Mesenteric fat pad (tissue), 1 donor: ENCODE data around the gene FAM13C. TPM values are rescaled to one million over a fixed set of nuclear protein-coding genes. Genes with fewer than 3 reads are reported as not detected.
"Not testable (repeated sequence)": the region's sequence is repeated elsewhere in the genome, so short reads cannot be mapped to it uniquely, and the experiment has no call there.

Source experiments
- DNase-seq: peaks from one replicate; pipeline ENCODE4 v3.0.0-alpha.2; 2020; ENCODE audit warnings: low spot score
- long read RNA-seq: library from polyadenylated mRNA; unstranded; transcript quantifications from one replicate; pipeline ENCODE4 v2.0.0, GENCODE V29; 2020
- total RNA-seq: library from RNA; stranded (reverse); fragmentation: NEBNext Ultra II Directional; extraction: Animal tissue kit (Norgen Biotek cat#: 25700); gene quantifications from one replicate; pipeline ENCODE4 v1.2.1, GENCODE V29; 2021
- donor health status: DM: yes; HTN: yes; CAD: no.

FAM13C gene
- 4.4 TPM for total RNA-seq
- long read RNA-seq, partial matches to known transcripts, result 2 of 7 reads
- long read RNA-seq, other reads (novel, unspliced or antisense), result 5 of 7 reads

DNA sequence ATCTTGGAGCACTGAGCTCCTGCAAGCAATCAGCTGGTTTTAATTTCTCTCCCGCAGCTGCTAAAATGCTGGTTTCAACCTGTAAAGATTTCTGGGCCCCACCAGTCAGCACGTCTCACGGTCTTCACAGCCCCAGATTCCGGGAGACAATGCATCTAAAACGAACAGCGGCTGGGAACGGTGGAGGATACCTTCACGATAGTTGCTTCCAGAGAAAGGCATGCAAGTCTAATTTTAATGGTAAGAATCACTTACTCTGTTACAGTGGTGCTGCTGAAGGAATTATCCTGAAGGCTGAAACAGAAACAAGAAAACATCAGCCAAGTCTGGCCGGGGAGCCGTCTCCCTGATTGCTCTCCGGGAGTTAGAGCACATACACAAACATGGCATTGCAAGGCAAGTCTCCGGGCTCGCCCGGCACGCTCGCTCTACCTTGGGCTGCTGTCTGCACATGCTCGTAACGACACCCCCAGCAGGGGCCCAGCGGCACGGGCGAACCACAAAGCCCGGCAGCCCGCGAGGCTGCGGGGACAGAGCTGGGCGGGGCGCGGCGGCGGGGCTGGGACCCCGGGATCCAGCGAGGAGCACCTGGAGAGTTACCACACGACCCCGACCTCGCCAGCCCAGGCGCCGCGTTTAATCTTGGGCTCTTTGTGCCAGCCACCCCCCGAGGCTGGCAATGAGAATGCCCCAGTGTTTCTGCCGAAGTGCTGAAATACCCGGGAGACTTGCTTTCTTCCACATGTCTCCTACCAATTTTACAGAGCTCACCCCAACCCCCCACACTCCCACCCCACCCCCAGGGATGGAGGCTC, at the start of gene FAM13C:
Gene FAM13C (minus strand): TSS at position 406 of the 815 bp plus-strand sequence. CDS start 89 bp downstream, at position 317.
- DNase-seq, result no peak

DNA sequence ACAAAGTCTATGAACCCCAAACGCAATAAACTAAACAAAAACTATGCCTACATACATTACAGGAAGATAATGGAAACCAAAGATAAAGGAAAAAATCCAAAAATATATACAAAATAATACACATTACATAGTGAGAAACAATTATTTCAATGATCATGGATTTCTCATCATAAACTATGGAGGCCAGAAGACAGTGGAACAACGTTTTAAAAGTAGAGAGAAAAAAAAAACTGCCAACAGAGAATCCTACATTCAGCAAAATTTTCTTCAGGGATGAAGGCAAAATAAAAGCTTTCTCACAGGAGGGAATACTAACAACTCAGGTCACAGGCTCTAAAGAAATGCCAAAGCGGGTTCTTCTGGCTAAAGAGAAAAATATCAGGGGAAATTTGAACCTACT, 42.9 kb upstream of the FAM13C start:
- no peak for DNase-seq

DNA sequence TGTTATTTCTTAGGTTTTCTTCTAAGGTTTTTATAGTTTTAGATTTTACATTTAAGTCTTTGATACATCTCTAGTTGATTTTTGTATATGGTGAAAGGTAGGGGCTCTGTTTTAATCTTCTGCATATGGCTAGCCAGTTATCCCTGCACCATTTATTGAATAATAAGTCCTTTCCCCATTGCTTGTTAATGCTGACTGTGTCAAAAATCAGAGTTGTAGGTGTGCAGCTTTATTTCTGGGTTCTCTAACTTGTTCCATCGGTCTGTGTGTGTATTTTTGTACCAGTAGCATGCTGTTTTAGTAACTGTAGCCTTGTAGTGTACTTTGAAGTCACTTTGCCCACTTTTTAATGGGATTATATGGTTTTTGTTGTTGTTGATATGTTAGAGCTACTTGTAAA, 37.9 kb upstream of the FAM13C start:
- no peak for DNase-seq

DNA sequence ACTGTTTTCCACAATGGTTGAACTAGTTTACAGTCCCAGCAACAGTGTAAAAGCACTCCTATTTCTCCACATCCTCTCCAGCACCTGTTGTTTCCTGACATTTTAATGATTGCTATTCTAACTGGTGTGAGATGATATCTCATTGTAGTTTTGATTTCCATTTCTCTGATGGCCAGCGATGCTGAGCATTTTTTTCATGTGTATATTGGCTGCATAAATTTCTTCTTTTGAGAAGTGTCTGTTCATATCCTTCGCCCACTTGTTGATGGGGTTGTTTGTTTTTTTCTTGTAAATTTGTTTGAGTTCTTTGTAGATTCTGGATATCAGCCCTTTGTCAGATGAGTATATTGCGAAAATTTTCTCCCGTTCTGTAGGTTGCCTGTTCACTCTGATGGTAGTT, 37.0 kb upstream of the FAM13C start:
- not testable (repeated sequence) for DNase-seq

DNA sequence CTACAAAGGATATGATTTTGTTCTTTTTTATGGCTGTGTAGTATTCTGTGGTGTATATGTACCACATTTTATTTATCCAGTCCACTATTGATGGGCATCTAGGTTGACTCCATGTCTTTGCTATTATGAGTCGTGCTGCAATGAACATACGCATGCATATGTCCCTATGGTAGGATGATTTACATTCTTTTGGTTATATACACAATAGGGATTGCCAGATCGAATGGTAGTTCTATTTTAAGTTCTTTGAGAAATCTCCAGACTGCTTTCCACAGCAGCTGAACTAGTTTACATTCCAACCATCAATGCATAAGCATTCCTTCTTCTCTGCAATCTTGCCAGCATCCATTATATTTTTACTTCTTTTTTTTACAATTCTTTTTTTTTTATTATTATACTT, 35.6 kb upstream of the FAM13C start:
- no peak for DNase-seq

DNA sequence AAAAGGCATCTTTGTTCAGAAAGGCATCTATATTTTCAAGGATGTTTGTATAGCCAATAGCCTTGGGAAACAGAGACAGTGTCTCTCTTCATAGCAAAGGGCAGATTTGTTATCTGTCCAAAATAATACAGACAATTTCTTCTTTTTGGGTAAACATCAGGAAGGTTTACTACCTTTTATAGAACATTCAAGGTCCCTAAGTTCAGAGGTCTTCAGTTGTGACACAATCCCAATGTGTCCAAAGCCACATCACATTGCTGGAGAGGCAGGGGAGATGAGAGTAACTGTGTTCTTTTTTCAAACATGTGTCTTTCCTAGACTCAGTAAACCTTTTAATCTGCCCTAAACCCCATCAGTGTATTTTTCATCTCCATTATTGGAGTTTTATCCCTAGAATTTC, 33.6 kb upstream of the FAM13C start:
- DNase-seq, result no peak

DNA sequence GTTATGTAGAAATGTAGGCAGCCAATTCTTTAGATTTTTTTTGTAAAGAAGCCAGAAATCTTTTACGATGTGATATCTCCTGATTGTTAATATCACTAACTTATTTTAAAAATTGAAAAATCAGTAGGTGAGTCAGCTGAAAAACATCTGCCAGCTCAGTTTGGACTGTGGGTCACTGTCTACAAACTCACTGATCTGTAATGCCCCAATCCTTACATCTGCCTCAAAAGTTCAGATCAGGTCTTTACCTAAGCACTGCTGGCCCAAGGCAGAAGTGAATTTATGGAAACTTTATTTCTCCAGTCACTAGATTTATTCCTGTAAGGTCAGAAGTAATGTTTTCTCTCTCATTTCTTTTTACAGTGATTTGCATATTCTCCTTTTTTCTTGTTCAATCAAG, 31.0 kb upstream of the FAM13C start:
- DNase-seq, result no peak

DNA sequence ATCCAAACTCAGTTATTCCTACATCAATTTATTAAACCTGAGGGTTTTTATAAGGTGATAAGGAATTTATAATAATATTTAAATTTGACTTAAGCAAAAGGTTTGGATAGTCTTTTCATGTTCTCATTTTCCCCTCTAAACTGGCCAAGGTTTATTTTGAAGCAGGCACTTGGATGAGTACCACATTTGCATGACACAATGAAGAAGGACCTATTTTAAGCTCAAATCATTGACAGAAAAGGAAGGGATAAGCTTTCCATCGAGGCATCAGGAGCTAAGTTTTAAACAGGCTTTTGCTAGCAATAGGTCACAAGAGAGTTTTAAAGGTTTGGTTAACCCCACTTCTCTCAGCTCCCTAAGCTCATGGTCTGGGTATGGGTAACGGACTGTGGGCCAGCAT, 28.7 kb upstream of the FAM13C start:
- DNase-seq, result no peak

DNA sequence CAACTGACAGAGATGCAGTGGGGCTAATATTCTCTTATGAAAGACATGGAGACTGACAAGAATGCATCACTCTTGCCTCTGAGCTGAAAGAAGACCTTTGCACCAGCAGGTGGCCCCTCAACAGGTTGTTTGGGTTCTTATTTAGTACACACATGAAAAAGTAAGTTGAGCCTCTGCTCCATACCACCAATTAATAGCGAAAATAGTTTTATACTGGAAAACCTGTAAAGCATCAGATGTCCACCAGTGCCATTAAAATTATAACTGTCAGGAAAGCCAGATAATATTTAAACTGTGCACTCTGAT, 26.3 kb upstream of the FAM13C start:
- DNase-seq, result no peak

DNA sequence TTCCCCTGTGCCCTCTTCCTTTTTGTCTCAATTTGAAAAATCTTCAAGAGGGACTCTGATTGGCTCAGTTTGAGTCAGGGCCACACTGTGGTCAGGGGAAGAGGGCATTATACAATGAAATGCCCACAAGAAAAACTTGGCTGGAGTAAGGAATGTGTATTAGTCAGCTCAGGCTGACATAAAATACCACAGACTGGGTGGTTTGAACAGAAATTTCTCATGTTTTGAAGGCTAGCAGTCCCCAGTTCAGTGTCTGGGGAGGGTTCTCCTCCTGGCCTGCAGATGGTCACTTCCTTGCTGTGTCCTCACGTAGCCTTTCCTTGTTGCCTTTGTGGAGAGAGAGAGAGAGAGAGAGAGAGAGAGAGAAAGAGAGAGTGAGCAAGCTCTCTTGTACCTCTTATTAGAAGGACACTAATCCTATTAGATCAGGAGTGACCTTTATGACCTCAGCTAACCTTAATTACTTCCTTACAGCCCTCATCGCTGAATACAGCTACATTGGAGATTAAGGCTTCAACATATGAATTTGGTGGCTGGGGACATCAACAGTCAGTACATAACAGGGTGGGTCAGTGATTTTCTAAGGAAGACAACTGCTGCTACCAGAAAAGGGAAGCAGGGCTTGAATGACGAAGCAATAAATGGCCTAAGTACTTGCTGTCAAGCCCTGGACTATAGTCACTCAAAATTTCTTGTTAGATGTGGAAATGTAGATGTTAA, 25.8 kb upstream of the FAM13C start:
- DNase-seq, result no peak

DNA sequence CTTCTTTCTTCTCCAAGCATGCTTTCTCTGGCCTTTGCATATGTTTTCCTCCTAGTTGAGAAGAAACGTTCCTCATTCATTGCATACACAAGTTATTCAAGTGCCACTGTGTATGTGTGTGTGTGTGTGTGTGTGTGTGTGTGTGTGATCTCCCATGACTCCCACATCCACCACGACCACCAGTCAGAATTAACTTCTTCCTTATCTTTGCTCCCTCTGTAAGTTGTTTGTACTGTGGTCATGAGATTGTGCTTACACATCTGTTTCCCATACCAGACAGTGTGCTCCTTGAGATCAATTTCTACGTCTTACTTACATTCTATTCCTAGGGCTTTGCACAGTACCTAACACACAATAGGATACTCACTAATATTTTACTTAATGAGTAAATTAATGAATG, 22.4 kb upstream of the FAM13C start:
- DNase-seq, result no peak

DNA sequence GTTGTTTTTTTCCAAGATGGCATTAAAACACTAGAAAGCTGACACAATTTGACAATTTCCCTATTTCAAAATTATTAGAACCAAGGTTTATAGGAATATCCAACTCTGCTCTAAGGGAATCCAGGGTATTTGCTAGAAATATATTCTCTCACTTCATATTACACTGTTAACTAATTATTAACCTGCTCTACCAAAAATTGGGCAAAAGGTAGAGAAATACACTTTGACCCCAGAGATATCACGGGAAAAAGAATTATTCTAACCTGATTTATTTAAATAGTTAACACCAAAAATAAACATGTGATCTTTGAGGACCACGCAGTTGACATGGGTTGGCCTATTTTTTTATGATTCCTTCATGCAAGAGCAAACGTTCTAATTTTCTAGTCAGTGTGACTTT, 21.6 kb upstream of the FAM13C start:
- no peak for DNase-seq

DNA sequence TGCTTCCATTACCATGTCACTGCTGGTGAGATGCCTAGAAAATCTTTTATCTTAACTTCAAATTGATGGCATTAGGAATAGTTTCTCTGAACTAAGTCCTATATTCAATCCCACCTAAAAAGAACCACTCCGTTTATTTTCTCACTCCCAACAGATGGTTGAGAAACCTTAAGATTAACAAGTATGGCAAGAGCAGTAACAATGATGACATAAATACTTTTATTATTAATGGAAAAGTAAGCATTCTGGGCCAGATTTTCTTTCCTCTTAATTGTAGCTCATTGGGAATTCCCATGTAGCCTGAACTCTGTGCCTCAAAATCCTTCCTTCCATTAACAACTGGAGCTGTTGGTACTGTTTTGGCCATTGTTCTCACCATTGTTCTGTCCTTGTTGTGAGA, 21.1 kb upstream of the FAM13C start:
- DNase-seq, result no peak

DNA sequence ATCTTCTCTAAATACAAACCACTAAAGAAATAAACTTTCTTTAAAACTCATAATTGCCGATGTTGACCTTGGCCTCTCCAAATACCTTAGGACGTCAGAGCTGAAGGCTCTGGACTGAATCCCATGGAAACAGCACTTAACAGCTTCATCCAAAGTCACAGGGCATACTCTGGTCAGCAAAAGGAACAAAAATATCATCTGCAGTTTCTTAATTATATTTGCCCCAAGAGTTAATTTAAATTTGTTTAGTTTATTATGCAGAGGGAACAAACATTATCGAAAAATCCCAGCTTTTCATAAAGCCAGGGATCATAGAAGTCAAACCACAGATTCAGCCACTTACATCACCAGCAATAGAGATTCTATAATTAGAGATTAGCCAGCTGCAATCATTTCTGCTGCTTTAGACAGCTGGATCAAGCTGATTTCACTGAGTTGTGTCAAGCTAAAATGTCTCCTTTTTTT, 20.5 kb upstream of the FAM13C start:
- no peak for DNase-seq

DNA sequence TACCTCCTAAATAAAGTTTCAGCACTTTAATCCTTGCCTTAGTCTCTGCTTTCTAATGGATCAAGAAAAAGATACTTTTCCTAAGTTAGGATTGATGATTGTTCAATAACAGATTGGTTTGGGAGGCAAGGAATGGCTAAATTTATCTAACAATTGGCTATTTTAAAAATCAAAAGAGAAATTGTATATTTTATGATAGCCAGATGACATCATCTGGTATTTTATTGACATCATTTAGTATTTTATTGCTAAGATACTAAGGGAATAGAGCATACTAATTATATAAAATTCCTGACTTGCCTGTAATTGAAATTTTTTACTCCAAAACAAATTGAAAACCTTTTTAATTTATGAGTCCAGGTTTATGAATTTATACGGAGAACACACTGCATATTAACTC, 19.3 kb upstream of the FAM13C start:
- no peak for DNase-seq

DNA sequence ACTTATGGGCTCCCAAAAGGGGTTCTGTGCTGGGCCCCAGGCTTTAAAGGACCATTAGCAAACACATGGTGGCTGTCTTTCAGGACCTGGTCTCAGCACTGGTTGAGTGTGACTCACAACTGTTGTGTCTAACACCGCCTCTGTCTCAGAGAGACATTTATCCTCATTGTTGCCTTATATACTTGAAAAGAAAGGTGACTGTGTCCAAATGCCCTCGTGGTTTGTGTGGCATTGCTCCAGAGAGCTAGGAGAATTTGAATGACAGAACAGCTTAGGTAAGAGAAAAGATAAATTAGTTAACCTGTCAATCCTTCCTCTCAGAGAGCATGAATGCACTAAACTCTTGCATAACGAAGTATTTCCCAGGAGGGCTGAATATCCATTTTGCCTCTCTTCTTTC, 14.5 kb upstream of the FAM13C start:
- DNase-seq, result no peak

DNA sequence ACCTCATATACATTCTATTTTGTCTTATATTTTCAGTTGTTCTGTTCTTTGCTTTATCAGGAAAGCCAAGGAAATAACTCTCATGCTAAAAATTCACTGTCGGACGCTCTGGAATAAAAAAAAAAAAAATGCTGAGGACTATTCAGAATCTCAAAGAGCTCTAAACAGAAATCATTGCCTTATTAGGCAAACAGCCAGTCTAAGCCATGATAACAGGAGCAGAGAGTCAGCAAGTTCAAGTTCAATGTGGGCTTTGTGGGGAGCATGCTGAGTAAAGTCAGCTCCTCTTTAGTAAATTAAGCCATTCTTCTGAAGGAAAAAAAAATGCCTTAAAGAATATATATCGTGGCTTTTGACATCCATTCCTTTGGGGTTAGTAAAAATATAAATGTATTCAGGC, 13.6 kb upstream of the FAM13C start:
- DNase-seq, result no peak

DNA sequence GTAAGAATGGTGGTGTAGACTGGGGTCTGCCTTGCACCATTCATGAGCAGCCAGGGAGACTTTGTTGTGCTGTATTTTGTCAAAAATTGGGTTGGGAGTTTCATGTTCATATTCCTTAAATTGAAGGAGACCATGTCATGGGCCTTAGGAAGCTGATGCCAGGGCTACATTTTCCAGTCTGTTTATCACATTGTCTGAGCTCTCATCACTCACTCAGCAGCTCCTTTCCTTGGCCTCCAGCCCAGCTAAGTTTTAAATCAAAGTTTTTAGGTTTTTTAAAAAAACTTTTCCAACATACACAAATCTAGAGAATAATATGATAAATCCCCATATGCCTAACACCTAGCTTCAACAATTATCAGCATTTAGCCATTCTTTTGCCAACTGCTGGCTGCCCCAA, 12.6 kb upstream of the FAM13C start:
- no peak for DNase-seq

DNA sequence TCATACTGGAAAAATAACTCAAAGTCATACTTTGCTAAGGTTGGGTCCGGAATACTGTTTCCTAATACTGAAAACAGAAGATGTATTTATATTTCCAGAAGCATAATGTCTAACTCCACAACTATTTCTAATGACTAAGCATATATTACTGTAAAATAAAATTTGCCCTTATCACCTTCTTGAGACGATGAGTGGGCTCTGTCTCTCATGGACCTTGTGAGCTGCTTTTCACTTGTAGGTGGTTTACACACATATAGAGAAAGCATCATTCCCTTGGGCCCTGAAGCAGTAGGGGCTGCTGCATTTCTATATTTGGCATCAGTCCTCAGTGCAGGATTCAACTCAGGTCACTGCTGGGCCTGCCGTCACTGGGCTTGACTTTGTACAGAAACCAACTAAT, 10.7 kb upstream of the FAM13C start:
- no peak for DNase-seq

DNA sequence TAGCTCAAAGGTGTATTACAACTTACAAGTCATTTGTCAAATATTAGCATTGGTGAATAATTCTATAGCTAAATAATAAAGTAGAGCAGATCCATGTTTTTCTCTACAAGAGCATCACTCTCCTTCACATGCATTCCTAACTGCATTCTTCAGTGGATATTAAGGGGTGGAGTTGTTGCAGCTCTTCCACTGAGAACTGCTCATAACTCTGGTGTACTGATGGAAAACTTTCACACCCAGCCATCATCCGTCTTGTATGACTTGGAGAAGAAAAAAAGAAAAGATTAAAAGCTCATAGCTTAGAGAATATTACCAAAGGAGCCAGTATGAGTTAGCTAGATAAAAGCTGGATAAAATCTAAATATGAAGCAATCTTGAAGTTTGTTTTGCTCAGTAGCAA, 10.2 kb upstream of the FAM13C start:
- DNase-seq, result no peak

DNA sequence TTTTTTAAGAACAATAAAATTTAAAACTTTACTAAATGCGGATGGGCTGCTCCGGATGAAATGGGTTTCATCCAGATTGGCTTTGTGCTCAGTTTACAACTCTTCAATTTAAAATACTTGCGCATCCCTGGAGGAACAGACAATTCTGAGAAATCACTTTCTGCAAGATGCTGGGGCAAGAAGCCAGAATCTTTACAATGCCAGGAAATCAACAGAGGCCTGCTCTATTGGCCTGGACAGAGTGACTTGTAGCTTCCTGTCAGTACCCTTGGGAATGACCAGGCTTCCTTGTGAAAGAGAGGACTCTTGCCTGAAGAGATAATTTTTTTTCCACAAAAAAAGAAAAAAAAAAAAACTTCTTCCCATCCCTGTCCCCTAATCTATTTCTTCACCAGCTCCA, 3.9 kb upstream of the FAM13C start:
- no peak for DNase-seq

DNA sequence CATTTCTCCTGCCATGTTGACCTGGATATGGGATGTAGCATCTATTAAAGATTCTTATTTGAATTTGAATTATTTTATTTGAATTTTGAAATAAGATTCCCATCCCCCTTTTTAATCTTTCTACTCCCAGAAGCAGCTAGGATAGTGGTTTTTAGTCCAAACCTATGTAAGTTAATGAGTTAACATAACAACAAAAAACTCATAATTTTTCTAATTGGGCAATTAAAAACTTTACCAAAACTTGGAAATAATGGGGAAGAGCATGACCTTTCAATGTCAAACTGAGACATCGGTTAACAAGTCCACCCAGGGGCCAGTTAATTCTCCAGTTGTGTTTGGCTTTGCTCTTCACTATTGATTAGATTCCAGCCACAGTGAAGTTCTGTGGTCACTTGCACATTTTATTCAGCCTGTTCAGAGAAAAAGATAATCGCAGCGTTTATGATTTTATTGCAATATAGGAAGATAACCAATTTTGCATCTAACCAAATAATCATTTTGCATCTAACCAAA, 1.2 kb upstream of the FAM13C start:
- no peak for DNase-seq

DNA sequence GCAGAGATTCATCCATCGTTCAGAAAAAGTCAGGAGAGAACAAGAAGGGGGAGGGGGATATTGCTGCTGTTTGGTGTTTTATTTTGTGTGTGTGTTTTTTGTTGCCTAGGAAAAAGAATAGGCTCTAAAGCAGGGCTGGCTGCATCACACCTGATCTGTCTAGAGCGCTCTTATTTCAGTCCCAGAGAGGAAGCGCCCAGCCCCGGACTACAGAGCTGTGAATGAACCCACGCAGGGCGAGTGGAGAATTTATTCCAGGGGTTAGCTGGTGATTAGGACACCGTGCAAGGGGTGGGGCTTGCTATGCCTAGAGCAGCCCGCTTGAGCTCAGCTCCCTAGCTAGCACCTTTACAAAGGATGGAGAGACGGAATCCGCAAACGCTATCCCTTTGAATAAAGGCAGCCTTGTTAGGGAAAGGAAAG, 621 bp upstream of the FAM13C start:
- DNase-seq, result no peak
